GM18951 (cell line): ENCODE data around the gene AFMID.
"Not testable (repeated sequence)": the region's sequence is repeated elsewhere in the genome, so short reads cannot be mapped to it uniquely, and the experiment has no call there.

ENCODE experiments used
- POLR2A ChIP-seq: IDR thresholded peaks from 4 replicates; pipeline ENCODE4 v1.6.1; 2011; ENCODE audit warnings: mild to moderate bottlenecking; ENCODE audit not compliant: insufficient read length, insufficient read depth; ENCODE audit errors: extremely low read depth
- in situ Hi-C: fragments of 300-500 bp; cut with MboI; formaldehyde crosslinking; loops from one replicate; pipeline ENCODE4 v1.12.0; 2022; ENCODE audit warnings: low sequenced_read_pairs, mixed read lengths, inconsistent platforms; ENCODE audit not compliant: unreplicated experiment

The AFMID gene, protein sequence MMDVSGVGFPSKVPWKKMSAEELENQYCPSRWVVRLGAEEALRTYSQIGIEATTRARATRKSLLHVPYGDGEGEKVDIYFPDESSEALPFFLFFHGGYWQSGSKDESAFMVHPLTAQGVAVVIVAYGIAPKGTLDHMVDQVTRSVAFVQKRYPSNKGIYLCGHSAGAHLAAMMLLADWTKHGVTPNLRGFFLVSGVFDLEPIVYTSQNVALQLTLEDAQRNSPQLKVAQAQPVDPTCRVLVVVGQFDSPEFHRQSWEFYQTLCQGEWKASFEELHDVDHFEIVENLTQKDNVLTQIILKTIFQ

DNA sequence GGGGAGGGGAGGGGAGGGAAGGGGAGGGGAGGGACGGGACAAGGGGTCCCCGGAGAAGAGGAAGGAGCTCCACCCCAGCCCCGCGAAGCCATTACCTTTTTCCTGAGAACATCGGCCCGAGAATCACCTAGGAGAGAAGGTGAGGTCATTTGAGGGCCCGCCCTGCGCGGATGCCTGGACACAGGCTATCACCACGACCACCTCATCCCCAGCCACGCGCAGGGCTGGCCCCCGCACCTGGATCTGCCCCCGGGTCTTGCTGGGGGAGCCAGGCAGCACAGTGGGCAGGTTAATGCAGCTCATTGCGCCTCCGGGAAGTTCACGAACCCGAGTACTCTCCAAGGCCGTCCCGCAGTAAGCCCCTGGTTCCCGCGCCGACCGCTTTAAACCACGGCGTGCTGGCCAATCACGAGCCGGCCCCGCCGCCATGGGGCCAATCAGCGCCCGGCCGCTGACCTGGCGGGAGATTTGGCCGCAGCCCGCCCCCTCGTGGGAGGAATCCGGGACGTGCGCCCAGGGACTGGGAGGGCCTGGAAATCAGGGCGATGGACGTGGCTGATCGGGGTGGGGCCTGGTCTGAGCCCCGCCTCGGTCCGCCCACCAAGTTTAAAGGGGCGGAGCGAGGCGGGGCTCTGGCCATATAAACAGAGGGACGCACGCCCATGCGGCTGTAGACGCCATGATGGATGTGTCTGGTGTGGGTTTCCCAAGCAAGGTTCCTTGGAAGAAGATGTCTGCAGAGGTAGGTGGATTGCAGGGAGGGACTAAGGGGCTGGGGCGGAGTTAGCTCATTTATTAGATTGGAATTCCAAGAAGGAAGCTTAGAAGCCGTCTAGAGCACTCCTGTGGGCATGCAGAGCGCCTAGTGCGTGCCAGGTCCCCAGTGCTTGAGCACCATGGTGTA, at the start of gene AFMID, which contains the start of gene TK1:
TSS of gene AFMID (plus strand) at position 671 of the 904 bp plus-strand sequence. CDS start at position 680, 9 bp downstream.
TSS of gene TK1 (minus strand) at position 361 of the 904 bp plus-strand sequence. CDS start at position 303, 58 bp downstream.
- peak; percentile 84 for TF ChIP-seq POLR2A
- in situ Hi-C loops: no loop called here

DNA sequence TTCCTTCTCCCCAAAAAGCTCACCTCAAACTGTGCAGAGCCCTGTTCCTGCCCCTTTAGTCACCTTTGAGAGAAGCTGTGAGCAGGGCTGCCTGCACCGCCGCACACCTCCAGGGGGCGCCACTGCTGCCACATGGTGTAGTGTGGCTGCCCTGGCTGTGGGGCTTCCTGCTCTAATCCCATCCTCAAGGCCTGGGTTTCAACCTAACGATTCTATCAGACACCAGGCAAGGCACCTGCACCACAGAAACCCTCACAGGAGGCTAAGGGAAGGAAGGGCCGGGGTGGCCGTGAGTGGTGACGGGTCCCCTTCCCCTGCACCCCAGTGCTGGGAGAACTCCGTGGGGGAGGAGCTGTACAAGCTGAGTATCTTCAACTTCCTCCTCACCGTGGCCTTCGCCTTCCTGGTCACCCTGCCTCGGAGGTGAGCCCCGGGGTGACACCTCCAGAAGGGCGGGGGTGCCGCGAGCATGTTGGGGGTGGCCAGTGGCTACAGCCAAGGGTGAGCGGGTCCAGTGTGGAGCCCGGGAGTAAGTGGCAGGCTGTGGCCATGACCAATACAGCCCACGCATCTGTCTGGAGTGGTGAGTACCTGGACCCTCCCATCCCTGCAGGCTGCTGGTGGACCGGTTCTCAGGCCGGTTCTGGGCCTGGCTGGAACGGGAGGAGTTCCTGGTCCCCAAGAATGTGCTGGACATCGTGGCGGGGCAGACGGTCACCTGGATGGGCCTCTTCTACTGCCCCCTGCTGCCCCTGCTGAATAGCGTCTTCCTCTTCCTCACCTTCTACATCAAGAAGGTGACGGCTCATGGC, 49.6 kb upstream of the AFMID start:
- in situ Hi-C loops: no loop called here
- TF ChIP-seq POLR2A: peak; percentile 30

DNA sequence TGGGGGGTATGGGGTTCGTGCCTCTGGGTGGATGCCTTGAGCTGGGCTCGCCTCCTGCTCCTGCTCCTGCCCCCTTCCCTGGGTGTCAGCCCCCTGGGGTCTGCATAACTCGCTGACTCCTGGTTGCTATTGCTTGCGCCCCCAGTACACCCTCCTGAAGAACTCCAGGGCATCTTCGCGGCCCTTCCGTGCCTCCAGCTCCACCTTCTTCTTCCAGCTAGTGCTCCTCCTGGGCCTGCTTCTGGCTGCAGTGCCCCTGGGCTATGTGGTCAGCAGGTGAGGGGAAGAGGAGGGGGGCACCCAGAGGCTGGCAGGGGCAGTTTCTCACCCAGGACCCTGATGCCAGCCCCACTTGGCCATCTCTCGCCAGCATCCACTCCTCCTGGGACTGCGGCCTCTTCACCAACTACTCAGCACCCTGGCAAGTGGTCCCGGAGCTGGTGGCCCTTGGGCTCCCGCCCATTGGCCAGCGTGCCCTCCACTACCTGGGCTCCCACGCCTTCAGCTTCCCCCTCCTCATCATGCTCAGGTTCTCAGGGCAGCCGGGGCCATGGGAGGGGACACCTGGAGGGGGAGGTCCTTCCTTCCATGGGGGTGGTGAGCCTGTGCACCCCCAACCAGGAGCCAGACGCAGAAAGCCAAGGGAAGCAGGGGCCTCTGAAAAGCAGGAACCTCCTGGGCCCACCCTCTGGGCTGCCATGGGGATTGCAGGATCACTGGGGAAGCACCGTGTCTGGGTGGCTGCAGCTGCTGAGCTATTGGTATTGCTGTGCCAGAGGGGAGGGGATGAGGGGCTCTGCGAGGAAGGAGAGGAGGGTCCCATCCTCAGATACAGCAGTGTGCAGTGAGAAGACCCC, 48.7 kb upstream of the AFMID start:
- in situ Hi-C loops: no loop called here
- TF ChIP-seq POLR2A: peak; percentile 3

DNA sequence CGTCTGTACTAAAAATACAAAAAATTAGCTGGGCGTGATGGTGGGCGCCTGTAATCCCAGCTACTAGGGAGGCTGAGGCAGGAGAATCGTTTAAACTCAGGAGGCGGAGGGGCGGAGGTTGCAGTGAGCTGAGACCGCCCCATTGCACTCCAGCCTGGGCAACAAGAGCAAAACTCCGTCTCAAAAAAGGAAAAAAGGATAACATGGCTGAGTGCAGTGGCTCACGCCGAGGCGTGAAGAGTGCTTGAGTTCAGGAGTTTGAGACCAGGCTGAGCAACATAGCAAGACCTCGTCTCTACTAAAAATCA, 47.3 kb upstream of the AFMID start:
- in situ Hi-C loops: not testable (repeated sequence)

DNA sequence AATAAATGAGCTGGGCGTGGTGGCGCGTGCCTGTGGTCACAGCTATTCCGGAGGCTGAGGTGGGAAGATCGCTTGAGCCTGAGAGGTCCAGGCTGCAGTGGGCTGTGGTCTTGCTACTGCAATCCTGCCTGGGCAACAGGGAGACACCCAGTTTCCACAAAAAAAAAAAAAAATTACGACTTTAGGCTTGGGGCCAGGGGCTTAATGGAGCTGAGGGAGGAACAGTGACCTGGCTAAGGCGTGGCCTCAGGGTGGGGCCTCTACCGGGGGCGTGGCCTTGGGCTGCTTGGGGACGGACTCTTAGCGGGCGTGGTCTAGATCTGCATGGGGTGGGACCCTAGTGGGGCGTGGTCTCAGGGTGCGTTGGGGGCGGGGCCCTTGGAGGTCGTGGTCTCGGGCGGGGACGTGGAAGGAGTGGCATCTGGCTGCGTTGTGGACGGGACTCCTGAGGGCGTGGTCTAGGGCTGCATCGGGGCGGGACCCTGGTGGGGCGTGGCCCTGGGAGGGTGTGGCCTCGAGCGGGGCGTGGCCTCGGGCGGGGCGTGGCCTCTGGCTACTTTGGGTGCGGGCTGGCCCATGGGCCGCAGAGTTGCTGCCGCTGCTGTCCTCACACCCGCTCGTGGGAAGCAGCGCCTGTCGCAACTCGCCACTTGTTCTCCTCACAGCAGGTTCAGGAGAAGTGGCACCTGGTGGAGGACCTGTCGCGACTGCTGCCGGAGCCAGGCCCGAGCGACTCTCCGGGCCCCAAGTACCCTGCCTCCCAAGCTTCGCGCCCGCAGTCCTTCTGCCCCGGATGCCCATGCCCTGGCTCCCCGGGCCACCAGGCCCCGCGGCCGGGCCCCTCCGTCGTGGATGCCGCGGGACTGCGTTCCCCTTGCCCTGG, 46.8 kb upstream of the AFMID start:
- peak; percentile 63 for TF ChIP-seq POLR2A
- in situ Hi-C loops: no loop called here

DNA sequence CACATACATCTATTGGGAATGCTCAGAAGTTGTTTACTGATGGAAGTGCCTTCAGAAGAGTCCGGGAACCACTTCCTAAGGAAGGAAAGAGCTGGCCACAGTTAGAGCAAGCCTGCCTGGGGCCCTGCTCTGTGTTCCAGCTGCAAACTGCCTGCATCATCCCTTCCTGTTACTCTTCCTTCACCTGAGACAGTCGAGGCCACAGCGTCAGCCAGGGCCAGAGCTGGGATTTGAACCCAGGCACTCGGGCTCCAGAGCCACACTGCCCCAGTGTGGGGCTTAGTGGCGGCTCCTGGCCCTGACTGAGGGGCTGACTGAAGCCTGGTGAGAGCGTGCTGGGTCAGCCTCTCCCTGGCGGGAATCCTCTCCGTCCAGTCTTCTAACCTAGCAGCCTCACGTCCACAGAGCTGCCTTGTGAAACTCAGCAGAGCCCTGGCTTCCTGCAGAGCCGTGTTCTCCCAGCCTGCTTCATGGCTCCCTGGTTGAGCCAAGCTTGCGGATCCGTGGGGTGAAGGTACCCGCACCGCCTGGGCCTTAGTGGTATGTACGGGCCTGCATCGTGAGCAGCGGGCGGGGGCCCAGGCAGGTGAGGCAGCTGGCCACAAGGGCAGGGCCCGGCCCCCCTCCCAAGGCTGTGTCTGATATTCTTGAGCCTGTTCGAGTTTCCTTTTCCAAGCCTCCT, 45.6 kb upstream of the AFMID start:
- in situ Hi-C loops: no loop called here
- no peak for TF ChIP-seq POLR2A

DNA sequence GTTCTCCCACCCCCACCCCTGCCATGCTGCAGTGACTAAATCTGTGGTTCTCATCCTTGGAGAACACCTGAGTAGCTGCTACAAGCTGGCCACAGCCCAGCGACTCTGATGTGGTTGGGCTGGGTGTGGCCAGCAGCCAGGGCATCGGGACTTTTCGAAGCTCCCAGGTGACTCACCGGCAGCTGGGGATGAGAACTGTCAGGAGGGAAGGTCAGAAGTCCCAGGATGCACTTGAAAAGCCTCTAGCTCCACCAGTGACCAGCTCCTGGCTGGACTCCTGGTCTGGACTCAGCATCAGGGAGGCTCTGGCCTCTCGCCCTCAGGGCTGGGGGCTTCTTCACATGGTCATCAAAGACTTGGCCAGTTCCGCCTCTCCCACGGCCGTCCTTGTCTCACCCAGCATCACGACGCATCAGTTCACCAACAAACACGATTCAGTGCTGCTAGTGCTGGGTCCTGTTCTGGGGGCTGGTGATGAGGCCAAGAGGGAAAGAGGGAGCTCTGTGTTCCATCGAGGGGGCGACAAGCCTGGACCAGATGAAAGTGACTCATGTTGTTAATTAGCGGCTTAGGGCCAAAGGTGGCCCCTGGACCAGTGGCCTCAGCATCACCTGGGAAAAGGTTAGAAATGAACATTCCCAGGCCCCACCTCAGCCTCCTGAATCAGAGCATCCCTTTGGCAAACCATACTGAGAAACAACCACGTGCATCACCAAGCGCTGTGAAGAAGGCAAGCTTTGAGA, 44.9 kb upstream of the AFMID start:
- TF ChIP-seq POLR2A: no peak
- in situ Hi-C loops: no loop called here

DNA sequence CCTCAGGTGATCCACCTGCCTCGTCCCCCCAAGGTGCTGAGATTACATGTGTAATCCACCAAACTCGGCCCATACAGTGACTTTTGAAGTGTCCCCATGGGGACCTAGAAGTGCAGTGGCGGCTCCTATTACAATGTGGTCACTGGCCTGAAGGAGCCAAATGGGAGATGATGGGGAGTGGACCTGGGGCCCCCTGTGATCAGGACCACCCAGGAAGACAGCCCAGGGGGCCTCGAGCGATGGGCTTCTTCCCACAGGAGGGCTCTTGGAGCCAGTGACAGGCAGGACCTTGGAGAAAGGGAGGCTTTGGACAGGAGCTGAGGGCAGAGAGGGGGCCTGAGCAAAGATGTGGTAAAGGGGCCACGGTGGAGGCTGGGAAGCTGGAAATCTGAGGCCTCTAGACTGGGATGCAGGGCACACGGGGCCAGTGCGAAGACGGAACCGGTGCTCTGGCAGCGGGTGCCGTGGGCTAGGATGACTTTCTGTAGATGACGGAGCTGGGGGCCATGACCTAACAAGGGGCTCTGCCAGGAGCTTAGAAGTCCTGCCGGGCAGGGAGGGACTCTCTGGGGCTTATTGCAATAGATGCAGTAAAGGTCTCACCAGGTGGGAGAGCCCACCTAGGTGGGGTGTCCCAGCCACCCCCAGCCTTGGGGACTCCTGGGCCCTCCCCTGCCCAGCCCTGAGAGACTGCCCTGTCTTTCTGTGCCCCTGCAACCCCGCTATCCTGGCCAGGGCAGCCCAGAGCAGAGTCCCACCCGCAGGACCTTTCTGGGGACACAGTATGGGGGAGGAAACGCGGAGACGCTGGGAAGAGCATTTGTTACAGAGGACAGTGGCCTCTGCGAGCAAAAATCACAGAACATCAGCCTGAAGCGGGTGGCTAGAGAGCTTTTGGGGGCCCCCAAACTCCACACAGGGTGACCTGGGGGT, 43.7 kb upstream of the AFMID start:
- no peak for TF ChIP-seq POLR2A
- in situ Hi-C loops: no loop called here

DNA sequence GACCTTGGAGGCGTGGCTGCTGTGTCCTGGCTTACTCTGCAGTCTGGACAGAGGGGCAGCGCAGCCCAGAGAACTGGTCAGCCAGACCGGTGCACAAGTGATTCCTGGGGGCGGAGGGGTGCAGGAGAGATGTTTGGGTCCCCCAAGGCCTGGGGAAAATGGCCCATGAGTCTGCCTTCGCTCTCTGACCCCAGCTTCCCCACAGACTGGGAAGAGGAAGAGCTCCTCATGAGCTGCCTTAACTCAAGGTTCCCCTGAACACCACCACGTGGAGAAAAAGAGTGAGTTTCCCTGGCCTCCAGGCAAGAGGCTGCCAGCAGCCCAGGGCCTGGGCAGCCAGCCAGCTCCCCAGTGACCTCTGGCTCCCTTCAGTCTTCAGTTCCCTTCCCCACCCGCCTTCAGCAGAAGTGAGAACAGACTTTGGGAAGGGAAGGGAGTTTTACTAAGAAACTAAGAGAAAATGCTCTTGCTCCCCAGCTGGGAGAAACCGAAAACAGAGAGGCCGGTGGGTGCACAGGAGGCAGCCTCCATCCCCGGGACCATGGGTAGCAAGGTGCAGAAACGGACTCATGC, 42.9 kb upstream of the AFMID start:
- TF ChIP-seq POLR2A: peak; percentile 10
- in situ Hi-C loops: no loop called here
